Astrocyte (in vitro differentiated cells and primary cell): ENCODE results near the gene PCED1B.

ENCODE experiments used
- CTCF ChIP-seq: IDR thresholded peaks from 2 replicates; pipeline ENCODE4 v1.5.1; 2011; ENCODE audit warnings: low read depth, mild to moderate bottlenecking, inconsistent platforms, low read length, moderate library complexity; ENCODE audit not compliant: insufficient read depth
- EZH2 ChIP-seq: IDR thresholded peaks from 2 replicates; pipeline ENCODE4 v1.6.1; 2012; ENCODE audit warnings: mild to moderate bottlenecking, low read length, inconsistent platforms; ENCODE audit not compliant: insufficient read depth

GRCh38 chr12:47112679-47113078 is 33.3 kb downstream of the PCED1B start:
- TF ChIP-seq CTCF (no peak), EZH2 (no peak)
